Hematopoietic multipotent progenitor cell treated with erythropoietin and hydrocortisone succinate and interleukin-3 and kit ligand, for 4 days (in vitro differentiated cells): ENCODE results near the gene ZFAND5.

ENCODE experiments used
- DNase-seq: peaks from one replicate; pipeline ENCODE4 v3.0.0-alpha.2; 2015

The ZFAND5 gene, protein sequence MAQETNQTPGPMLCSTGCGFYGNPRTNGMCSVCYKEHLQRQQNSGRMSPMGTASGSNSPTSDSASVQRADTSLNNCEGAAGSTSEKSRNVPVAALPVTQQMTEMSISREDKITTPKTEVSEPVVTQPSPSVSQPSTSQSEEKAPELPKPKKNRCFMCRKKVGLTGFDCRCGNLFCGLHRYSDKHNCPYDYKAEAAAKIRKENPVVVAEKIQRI

DNA sequence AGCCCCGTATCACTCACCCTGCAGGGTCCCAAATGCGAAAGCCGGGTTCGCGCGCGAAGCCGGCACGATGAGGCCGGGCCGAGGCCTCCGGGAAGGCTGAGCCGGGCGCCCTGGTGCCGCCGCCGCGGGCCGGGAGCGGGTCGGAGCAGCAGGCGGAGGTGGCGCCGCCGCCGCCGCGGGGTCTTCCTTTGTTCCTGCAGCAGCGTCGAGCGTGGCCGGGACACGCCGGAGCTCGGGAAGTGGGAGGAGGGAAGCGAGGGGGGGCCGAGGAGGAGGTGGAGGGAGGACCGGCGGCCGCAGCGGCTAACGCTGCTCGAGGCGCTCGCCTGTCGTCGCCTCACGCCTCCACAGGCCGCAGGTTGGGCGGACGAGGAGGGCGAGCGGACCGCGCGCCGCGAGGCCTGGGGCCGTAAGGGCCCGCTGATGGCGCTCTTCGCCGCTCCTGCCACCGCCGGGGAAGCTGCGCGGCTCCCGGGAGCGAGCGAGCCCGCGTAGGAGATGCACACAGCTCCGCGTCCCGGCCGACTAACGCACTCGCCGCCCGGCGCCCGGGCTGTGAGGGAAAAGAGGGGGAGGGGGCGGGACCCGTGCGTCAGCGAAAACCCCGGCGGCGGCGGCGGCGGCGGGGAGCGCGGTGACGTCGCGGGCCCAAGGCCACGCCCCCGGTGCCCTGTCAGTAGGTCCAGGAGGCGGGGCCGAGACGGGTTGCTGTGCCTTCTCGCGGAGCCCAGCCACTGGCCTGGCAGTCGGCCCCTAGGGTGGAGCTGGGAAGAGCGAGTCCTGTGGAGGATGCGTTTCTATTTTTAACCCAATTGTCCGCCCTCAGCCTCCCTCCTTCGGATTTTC lies at the start of gene ZFAND5:
TSS of gene ZFAND5 (minus strand) at position 530 of the 846 bp plus-strand sequence. CDS start 4,430 bp downstream, outside the sequence.
- DNase-seq = peak; percentile 98

DNA sequence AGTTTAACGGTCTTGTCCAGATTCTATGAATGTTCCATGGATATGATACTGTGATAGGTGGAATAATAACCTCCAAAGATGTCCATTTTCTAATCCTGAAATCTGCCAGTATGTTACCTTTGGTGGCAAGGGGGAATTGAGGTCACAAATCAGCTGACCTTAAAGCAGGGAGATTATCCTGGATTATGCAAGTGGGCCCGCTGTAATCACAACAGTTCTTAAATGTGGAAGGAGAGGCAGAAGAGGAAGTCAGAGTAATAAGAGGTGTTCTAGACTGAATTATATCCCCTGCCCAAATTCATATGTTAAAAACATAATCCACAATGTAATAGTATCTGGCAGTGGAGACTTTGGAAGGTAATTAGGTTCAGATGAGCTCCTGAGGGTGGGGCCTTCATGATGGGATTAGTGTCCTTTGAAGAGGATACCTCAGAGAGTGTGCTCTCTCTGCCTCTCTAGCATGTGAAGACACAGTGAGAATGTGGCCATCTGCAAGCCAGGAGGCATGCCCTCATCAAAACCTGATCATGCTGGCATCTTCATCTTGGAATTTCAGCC lies 47.6 kb upstream of the ZFAND5 start:
- peak; percentile 5 for DNase-seq

DNA sequence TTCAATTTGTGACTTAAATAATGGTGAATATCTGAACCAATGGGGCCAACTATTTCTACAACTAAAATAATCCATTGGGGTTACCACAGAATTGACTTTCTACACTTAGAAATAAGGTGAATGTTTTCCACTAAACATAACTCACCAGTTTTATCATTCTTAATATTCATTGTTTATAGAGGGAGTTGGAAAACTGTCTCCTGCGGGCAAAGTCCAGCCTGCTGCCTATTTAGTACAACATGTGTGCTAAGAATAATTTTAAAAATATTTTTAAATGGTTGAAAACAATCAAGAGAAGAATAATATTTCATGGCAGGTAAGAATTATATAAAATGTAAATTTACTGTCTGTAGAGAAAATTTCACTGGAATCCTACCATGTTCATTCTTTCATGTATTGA lies 45.2 kb upstream of the ZFAND5 start:
- DNase-seq = no peak

DNA sequence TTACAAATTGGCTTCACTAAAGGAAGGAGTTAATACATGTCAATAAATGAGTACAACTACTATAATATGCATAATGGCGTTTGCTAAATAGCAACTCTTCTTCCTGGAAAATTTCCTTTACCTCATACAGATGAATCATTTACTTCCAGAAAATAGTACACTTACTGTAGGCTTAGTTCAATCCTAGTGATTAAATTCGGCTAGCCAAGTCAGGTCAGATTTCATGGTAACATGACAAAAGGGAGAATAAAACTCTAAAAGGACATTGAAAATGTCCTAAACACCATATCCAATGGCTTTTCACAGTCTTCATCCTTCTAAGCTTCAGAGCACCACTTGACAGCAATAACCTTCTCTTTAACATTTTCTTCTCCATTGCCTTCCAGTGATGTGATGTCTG lies 42.1 kb upstream of the ZFAND5 start:
- no peak for DNase-seq

DNA sequence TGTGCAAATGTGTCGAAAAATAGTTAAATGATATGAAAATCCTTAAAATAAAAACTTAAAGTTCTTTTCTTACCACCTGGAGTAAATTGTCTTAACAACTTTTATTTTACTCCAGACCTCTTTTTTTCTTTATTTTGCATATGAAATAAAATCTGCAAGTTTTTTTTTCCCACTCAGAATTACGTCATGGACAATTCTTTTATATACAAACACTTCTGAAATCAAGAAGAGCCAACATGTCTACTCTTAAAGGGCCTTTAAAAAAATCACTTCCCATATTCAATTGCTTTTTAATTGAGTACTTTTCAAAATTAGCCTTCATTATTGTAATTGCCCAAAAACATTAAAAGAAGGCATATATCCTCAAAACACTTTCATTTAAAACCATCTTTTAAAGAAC lies 37.7 kb upstream of the ZFAND5 start:
- no peak for DNase-seq

DNA sequence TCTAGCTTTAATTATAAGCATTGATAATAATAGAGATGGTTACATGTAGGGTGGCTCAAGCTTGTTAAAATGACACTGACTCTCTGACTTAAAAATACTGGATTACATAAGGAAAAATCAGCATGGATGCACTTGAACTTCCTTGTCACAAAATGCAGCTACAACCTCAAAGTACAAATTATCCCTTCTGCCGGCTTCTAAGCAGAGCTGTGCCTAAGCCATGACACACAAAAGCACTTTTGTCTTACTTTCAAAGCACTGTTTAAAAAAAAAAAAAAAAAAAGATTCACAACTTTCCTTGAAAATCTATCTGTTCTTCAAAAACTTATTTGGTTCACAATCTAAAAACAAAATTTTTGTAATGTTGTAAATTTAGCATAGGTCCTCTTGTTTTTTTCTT lies 36.4 kb upstream of the ZFAND5 start:
- DNase-seq = no peak

DNA sequence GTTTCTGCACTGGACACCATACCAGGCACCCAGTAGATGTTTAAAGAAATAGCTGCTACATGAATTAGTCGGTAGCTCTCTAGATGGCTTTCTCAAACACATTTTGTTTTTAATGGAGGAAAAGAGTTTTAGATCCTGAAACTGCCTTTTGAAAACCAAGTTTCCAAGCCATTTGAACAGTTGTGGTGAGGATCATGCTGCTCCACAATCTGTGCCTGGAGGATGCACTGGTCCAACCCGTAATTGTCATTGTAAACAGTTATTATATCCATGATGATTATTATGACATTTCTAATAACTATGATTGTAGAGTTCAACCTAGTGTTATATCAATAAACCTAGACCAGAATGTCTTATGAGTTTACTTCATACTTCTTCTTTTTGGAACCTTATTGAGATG lies 35.9 kb upstream of the ZFAND5 start:
- no peak for DNase-seq

DNA sequence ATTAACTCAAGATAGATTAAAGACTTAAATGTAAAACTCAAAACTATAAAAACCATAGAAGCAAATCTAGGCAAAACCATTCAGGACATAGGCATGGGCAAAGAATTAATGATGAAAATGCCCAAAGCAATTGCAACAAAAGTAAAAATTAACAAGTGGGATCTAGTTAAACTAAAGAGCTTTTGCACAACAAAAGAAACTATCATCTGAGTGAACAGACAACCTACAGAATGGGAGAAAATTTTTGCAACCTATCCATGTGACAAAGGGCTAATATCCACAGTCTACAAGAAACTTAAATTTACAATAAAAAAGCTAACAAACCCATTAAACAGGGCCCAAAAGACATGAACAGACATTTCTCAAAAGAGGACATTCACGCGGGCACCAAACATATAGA lies 34.4 kb upstream of the ZFAND5 start:
- no peak for DNase-seq

DNA sequence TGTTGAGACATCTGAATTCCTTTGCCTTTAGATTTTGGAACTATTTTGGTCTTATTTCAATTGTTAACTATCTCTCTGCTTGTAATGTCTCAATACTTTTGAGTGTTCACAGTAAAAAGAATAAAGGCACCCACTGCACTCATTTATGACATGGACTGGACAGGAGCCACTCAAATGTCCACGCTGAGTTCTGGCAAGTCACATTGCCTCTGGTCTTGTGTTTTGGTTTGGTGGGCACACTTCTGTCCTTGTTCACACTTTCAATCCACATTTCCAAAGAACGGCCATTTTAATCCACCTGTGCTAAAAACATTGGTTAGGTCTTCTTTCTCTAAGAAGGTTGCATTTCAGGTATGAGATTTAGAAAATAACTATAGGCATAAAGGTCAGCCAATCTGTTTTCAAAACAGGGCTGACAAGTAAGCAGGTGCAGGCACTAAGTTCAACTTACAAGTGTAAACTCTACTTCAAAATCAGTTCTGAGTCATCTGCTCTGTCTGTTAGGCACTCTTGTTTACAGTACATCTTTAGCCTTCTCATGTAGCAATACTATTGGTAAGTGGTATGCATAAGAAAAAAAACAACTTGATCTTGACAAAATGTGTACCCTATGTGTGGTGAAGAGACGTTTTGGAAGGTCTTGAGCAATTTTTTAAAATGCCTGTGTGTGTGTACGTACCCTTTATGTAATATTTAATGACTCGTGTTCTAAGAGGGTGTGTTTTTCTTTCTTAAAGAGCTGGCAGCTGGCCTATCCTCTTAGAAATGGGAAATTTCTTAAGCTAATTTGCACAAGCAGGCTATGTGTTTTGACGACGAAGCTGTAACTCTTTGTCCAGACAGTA lies 31.5 kb upstream of the ZFAND5 start:
- peak; percentile 60 for DNase-seq

DNA sequence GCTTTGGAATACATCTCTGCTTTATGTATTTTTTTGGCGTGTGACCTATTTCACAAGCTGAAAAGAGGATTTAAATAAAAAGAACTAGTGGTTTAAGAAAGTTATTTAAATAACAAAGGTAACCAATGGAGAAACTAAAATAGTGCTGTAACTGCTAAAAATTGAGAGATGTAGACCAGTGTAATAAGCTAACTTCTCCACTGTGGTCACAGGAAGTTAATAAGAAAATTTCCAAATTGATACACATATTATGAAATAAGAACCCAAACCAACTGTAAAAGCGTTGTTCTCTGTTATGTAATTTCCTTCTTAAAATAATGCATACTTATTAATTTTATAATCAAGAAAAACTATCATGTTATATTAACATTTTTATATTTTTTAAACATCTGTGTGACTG lies 29.1 kb upstream of the ZFAND5 start:
- DNase-seq = peak; percentile 60

DNA sequence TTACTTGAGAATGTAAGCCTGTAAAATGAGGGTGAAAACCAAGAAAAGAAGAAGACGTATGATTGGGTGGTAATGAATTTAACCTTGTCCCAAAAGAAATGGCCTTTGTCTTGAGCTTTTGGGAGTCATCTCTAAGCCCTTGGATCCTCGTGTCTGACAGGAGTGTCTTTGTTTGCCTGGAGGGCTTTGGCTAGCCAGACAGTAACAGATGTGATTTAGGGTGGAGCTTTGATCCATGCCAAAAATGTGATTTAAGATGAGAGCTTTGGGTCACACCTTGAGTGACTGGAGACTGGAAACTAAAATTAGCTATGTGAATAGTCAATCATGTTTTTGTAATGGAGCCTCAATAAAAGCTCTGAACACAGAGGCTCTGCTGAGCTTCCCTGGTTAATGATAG lies 25.9 kb upstream of the ZFAND5 start:
- no peak for DNase-seq

DNA sequence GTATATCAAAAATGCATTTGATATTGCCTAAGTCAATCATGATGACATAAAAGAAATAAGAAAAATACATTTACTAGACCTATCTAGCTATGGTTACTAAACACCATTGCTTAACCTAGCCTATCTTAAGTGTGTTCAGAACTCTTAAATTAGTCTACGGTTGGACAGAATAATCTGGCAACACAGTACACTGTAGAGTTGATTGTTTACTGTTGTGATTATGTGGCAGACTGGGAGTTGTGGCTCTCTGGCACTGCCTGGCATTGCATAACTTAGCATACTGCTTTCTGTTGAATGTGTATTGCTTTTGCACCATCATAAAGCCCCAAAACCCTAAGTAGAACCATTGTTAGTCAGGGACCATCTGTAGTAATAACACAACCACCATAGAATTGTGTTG lies 21.2 kb upstream of the ZFAND5 start:
- DNase-seq = no peak

DNA sequence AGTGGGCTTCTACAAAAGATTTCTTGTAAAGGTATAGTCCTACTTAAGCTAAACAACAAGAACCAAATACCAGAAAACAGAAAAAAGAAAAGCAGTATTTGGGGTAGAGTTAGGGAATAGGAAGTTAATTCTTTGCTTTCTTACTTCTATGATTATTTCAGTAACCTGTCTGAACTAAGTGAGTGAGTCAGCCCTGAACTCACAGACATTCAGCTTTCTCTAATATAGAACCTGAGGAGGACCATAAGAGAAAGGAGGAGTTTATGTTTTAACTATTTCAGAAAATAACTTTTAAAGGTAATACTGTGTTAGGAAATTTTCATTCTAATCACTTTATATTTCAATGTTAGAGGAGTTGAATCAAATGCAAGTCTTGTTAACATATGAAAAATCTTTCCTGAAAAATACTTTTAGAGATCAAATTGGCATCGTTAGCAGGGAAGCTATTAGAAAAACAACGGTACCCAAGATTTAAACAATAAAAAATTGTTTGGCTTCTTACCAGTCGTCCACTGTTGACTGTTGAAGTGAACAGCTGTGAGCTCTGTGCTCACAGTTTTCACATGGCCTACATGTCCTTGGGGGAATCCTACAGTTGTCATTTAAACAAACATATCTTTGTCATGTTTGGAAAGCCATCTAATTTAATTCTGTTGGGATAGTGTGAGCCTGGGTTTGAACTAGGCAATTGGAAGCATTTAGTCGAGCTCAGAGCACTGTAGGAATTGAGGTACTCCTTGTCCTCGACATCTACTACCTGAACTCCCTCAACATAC lies 19.9 kb upstream of the ZFAND5 start:
- DNase-seq = no peak

DNA sequence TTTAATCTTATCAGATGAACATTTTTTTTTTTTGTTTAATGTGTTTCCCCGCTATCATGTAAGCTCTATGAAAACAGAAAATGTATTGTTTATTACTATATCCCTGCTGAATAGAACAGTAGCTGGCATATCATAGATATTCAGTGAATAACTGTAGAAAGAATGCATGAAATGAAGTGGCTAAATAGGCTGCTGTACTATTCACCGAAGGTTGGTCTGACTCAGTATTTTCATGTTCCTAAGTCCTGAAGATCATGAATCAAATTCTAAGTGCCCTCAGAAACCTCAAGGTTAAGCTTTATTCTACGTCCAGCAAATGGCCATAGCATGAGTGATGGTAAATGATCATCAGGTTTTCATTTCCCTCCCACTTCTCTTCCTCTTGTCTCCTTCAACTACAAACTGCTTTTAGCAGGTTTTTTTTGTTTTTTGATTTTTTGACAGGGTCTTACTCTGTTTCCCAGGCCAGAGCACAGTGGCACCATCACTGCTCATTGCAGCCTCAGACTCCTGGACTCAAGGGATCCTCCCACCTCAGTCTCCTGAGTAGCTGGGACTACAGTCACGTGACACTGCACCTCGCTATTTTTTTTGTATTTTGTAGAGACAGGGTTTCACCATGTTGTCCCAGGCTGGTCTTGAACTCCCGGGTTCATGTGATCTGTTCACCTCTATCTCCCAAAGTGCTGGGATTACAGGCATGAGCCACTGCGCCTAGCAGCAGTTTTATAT lies 19.1 kb upstream of the ZFAND5 start:
- no peak for DNase-seq

DNA sequence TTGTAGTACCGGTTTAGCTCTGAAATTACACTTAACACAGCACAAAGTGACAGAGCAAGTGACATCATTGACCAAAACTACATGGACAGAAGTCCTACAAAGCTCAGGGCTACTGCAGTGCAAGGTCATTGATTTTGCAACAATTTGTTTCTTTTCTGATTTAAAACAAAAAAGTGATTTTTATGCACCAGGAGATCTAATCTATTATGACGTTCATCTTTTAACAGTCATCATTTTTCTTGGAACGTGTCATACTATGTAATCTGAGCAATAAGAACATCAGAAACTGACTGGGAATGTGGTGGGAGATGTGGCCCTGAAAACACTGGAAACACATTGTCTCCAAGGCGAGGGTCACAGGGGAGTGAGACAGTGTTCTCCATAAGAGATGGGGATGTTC lies 17.4 kb upstream of the ZFAND5 start:
- DNase-seq = no peak

DNA sequence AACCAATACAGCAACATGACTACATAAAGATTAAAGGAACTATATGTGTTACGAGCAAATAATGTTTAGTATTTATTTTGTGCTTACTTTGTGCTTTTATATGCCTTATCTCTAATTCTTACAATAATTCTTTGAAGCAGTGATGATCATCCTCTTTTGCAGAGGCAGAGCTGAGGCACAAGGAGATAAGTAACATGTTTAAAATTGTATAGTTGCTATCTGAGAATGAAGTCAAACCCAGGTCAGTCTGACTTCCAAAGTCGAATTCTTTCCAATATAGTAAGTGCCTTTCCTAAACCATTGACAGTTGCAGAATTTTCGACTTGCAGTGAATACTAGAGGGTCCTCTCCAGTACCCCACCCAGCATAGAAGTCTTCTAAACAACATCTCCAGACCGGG lies 12.0 kb upstream of the ZFAND5 start:
- DNase-seq = no peak

DNA sequence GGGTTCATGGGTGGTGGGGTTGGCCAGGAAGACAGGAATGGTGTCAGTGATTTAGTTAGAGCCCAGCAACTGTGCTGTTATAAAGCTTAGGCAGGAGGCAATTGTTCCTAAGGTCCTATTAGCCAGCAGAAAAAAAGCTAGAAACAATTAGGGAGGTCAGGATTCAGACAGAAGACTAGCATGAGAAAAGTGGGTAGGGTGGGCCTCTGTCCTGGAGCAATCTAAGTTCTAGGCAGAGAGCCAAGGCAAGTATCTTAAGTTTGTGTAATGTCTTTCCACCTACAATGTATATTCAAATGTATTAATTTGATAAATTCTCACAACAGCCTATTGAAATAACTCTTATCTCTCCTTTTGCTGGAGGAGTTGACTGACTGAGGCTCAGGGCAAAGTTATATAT lies 6.1 kb upstream of the ZFAND5 start:
- DNase-seq = no peak

DNA sequence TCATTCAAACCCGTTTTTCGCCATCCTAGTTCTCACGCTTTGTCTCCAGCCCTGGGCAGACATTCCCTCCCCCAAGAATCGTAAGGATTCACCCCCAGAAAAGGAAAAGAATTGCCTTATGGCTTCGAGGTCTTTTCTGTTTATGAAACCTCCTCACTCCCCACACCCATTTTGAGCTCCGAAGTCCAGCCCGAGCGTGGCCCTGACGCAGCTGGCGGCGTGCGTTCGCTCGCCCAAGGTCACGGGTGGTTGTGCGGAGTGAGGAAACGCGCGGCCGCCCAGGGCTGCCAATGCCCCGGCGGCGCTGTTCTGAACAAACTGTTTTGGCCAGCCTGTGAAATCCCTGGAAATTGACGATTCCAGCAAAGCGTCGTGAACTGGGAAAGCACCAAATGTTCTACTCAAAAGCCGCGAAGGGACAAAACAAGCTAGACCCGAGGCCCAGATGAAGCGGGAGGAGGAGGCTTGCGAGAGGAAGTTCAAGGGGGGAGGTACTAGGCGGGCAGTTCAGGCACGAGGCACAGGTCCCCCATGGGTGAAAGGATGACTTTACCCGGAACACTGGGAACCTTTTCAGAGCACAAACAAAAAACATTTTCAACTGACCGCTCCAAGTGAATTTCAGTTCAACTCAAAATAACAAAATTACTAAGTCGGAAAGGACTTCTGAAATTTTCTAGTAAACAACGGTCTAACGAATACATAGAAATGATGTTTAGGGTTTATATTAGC lies 683 bp upstream of the ZFAND5 start:
- DNase-seq = peak; percentile 87

DNA sequence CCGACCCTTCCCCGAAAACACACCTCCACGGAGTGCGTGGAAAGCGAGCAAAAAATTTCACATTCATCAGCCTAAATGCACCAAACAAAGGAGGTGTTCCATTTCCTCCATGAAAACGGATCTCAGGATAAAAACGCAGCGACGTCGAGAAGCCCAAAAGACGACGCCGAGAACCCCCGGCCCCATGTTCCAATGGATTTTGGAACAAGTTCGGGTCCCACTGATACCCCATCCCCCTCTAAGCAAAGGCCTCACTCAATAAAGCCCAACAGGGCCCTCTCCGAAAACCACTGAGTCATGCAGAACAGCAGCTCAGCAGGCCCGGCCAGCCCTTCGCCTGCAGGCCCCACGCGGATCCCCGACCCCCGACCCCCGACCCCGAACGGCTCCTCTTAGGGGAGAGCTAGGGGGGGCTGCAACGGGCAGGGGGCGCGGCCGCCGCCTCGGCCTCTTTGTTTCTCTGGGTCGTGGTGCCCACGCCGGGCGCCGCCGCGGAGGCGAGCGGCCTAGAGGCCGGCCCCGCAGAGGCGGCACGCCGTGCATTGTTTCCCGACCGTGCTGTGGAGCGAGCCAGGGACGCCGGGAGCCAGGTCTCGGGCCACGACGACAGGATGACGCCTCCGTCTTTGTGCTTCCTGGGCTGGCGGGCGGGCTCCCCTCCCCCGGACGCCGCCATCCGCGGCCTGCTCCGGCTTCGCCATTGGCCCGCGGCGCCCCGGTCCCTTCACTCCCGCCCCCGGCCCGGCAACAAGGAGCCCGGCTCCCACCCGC lies 915 bp downstream of the ZFAND5 start:
- peak; percentile 78 for DNase-seq

DNA sequence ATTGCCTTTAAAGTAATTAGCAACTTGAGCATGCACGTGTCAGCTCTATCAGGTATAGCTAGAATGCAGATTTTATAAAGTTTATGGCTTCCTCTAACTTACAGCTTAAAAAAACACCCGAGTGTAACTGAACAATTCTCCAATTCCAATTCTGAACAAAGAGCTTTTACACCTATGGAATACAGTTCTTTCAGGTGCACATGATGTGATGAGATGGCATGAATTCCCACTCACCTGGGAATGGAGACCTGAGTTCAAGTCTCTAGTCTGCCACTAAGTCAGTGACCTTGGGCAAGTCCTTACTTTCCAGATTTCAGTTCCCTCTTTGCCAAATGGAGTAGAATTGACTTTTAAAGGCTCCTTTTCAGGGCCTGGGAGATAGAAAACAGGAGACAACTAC lies 1.8 kb downstream of the ZFAND5 start:
- no peak for DNase-seq
